Measurements from ENCODE around the gene USP6.

USP6 gene

DNA sequence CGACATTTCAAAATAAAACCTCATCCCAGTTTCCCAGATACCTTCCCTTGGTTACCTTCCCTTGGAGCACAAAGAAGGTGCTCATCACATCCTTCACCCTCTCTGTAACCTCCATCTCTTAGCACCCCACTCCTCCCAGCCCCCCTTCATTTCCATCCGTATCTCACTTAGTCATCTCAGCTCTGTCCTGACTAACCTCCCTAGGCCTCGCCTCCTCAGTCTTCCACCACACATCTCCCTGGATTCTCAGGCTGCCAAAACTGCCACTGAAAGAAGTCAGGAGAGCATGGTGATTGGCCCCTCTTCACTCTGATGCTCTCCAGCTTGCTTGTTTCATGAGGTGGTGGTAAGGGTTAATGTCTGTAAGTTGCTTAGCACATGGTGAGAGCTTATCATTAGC is 35.2 kb upstream of the USP6 start:
- no peak for DNase-seq (ENCODE audit: low read depth in 2 of 2)
- TF ChIP-seq, protein P1, sequence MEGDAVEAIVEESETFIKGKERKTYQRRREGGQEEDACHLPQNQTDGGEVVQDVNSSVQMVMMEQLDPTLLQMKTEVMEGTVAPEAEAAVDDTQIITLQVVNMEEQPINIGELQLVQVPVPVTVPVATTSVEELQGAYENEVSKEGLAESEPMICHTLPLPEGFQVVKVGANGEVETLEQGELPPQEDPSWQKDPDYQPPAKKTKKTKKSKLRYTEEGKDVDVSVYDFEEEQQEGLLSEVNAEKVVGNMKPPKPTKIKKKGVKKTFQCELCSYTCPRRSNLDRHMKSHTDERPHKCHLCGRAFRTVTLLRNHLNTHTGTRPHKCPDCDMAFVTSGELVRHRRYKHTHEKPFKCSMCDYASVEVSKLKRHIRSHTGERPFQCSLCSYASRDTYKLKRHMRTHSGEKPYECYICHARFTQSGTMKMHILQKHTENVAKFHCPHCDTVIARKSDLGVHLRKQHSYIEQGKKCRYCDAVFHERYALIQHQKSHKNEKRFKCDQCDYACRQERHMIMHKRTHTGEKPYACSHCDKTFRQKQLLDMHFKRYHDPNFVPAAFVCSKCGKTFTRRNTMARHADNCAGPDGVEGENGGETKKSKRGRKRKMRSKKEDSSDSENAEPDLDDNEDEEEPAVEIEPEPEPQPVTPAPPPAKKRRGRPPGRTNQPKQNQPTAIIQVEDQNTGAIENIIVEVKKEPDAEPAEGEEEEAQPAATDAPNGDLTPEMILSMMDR (IDR thresholded peaks at IDR 0.05; ENCODE audit: low read depth, low read length) = no peak
- H3K4me3 ChIP-seq (replicated peaks in 1 of 2; ENCODE audit: low read depth in 2 of 2, low read length in 2 of 2) = no peak overlapping the region

DNA sequence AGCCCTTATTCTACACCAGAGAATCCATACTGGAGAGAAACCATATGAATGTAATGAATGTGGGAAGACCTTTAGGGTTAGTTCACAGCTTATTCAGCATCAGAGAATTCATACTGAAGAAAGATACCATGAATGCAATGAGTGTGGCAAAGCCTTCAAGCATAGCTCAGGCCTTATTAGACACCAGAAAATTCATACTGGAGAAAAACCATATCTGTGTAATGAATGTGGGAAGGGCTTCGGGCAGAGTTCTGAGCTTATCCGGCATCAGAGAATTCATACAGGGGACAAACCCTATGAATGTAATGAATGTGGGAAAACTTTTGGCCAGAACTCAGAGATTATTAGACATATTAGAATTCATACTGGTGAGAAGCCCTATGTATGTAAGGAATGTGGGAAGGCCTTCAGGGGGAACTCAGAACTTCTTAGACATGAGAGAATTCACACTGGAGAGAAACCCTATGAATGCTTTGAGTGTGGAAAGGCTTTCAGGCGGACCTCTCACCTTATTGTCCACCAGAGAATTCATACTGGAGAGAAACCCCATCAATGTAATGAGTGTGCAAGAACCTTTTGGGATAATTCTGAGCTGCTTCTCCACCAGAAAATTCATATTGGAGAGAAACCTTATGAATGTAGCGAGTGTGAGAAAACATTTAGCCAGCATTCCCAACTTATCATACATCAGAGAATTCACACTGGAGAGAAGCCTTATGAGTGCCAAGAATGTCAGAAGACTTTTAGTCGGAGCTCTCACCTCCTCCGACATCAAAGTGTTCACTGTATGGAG is 23.4 kb upstream of the USP6 start:
- TF ChIP-seq, protein P1 (IDR thresholded peaks at IDR 0.05; ENCODE audit: low read depth, low read length) = no peak
- DNase-seq (ENCODE audit: low read depth in 2 of 2) = no peak
- H3K4me3 ChIP-seq (replicated peaks in 1 of 2; ENCODE audit: low read depth in 2 of 2, low read length in 2 of 2) = no peak overlapping the region

DNA sequence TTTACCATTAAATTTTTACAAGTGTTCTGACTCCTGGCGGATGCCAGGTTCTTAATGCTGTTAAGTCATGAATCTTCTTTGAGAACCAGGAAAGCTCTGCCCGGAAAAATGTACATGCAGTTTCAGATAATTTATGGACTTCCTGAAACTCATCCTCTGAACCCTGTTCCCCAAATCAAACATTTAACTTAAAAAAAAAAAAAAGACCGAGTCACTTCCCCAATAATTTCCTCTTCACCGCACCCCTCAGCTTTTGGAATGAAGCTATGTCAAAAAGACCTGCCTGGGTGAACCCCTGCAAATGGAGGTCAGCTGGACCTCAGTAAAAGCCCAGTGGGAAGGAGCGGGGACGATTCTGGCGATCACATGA is 19.1 kb upstream of the USP6 start:
- DNase-seq (ENCODE audit: low read depth in 2 of 2) = no peak
- H3K4me3 ChIP-seq (replicated peaks in 1 of 2; ENCODE audit: low read depth in 2 of 2, low read length in 2 of 2) = no peak overlapping the region
- TF ChIP-seq, protein P1 (IDR thresholded peaks at IDR 0.05; ENCODE audit: low read depth, low read length) = no peak

DNA sequence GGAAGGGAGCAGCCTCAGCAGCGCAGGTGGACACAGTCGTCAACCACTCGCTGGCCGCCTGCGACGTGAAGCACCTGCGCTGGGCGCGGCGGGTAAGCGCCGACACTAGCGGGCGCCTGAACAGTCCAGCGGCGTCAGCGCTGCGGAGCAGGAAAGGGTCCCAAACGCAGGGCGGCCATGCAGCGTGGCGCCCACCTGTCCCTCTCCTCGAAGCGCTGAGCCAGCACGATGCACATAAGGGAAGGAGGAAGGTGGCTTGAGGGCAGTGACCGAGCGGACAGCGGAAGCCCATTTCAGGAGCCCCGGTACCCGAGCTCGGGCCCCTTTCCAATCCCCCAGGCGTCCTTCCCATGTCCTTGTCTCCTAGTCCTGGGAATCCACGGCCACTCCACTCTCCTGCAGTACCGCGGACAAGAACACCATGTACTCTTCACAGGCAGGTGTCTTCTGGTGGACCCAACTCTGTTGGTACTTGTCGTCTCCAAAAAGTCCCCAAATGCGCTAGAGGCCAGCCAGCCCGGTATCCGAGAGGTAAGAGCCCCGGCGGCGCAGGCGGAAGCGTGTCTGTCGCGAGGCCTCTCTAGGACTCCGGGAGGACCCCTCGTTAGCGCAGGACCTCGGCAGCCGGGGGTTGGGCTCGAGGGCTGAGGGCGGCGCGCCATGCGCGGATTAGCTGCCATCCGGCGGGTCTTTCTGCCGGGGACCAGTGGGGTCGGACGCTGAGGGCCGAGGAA is 18.6 kb upstream of the USP6 start:
- TF ChIP-seq, protein P1 (IDR thresholded peaks at IDR 0.05; ENCODE audit: low read depth, low read length) = no peak
- DNase-seq (ENCODE audit: low read depth in 2 of 2) = no peak
- no peak overlapping the region for H3K4me3 ChIP-seq (replicated peaks in 1 of 2; ENCODE audit: low read depth in 2 of 2, low read length in 2 of 2)

DNA sequence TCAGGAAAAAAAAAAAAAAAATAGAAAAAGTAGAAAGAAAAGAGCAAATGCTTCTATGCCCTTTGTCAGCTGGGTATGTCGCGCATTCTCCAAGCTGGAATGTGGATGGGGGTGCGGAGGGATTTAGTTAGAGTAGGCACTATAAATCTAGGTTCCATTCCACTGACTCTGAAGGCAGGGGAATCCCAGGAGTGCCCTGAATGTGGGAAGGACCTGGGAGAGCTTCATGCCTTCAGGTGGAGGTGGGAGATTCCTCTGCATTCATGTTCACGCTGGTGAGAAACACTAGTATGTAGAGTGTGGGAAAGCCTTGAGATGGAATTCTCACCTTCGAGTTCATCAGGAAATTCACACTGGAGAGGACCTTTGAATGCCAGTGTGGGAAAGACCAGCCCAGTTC is 16.6 kb upstream of the USP6 start:
- TF ChIP-seq, protein P1 (IDR thresholded peaks at IDR 0.05; ENCODE audit: low read depth, low read length) = no peak
- DNase-seq (ENCODE audit: low read depth in 2 of 2) = no peak
- no peak overlapping the region for H3K4me3 ChIP-seq (replicated peaks in 1 of 2; ENCODE audit: low read depth in 2 of 2, low read length in 2 of 2)

DNA sequence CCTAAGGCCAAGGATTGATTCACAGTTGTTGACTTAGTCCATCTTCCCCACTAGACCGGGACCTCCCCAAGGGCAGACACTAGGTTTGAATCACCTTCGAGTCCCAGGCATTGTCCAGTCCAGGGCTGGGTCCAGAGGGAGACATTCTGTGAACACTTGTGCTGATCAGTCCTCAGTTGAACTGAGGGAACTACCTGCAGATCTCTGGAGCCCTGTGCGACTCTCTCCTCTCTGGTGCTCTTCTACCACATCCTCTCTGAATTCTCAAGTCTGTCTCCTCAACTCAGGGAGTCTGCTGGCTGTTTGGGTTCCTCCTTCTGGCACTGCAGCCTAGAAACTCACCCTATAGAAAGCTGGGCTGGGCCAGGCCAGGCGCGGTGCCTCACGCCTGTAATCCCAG is 15.0 kb upstream of the USP6 start:
- no peak for DNase-seq (ENCODE audit: low read depth in 2 of 2)
- TF ChIP-seq, protein P1 (IDR thresholded peaks at IDR 0.05; ENCODE audit: low read depth, low read length) = no peak
- H3K4me3 ChIP-seq (replicated peaks in 1 of 2; ENCODE audit: low read depth in 2 of 2, low read length in 2 of 2) = no peak overlapping the region

All from cardiac fibroblast (primary cell).